ENCODE results near the gene CST4. TPM values are rescaled to one million over a fixed set of nuclear protein-coding genes. Genes with fewer than 3 reads are reported as not detected.

Gene CST4
- polyA plus RNA-seq, 1 donor = not detected

DNA sequence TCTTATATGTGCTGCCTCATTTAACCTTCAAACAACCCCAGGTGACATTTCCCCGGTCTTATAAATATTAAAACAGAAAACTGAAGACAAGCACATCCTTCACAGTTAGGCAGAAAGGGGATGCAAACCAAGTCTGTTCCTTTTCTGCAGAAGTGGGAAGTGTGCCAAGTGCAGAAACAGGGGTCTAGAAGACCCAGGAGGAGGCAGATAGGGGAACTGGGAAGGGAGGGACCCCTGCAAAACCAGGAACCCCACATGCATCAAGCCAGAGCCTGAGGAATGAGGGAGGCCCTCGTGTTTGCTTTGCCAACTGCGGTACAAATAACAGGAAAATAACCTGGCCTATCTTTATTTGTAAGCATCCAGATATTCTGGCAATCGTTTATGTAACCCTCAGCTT, 34.1 kb downstream of the CST4 start:
- Histone ChIP-seq H3K4me3 (ENCODE audit: low read length) (no peak overlapping the region), H3K4me1 (ENCODE audit: control insufficient read depth, insufficient read depth, low read length) (peaks cover 34% of the 10 kb centered on the region), H3K9me3 (ENCODE audit: control insufficient read depth, low read depth, low read length) (no peaks in the 10 kb centered on the region), H3K27ac (ENCODE audit: low read length) (no peak overlapping the region), H3K27me3 (ENCODE audit: control insufficient read depth, insufficient read depth, low read length) (no peaks in the 10 kb centered on the region), H3K36me3 (ENCODE audit: control insufficient read depth, insufficient read depth, low read length) (no peaks in the 10 kb centered on the region)
- 67% methylated on average over 1 of the region's 4 CpGs for WGBS (ENCODE audit: insufficient coverage, low lambda C conversion rate)
- DNase-seq = no peak

DNA sequence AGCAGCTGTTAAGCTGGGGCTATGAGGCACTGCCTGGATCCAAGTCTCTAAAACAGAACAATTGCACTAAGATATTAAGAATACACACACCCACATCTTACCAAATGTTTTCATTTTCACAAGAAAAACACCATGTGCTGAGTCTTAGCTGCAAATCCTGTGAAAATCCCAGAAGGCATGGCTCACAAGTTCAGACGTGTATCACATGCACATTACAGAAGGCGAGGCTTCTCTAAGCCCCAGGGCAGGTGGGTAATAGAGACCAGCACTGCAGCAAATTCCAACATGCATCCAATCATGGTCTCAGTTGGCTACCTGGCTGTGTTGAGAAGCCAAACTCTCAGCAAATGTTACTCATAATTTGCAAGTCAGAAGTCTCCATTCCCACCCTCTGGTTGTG, 34.8 kb downstream of the CST4 start:
- no CpG with 5 or more reads among the region's 2 CpGs for WGBS (ENCODE audit: insufficient coverage, low lambda C conversion rate)
- Histone ChIP-seq H3K27me3 (ENCODE audit: control insufficient read depth, insufficient read depth, low read length) (no peaks in the 10 kb centered on the region), H3K36me3 (ENCODE audit: control insufficient read depth, insufficient read depth, low read length) (no peaks in the 10 kb centered on the region), H3K4me1 (ENCODE audit: control insufficient read depth, insufficient read depth, low read length) (peaks cover 28% of the 10 kb centered on the region), H3K27ac (ENCODE audit: low read length) (no peak overlapping the region), H3K4me3 (ENCODE audit: low read length) (no peak overlapping the region), H3K9me3 (ENCODE audit: control insufficient read depth, low read depth, low read length) (no peaks in the 10 kb centered on the region)
- DNase-seq = peak in 1 of 2 donors; percentile 27

DNA sequence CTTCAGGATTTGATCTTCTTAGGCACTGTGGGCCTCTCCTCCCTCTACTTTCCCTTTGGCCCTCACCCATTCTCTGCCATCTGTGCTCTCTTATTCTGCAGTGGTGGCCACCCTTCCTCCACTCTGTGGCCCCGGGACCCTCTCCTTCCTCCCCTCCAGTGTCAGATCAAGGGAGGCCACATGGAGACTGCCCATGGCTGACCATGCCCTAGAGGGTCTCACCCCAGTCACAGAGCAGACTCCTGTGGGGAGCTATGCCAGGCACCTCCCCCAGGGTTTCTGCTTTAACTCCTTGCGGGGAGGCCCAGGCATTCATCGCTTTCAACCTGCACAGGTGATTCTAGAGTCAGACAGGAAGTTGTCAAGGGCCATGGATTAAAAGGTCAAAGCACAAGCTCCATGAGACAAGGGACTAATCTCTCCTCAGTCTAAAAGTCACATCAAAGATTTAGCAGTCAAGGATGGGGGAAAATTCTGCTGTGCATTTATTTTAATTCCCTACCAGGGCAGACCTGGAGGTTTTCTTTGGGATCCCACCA, 35.4 kb downstream of the CST4 start:
- WGBS (ENCODE audit: insufficient coverage, low lambda C conversion rate) = no CpG with 5 or more reads among the region's 3 CpGs

DNA sequence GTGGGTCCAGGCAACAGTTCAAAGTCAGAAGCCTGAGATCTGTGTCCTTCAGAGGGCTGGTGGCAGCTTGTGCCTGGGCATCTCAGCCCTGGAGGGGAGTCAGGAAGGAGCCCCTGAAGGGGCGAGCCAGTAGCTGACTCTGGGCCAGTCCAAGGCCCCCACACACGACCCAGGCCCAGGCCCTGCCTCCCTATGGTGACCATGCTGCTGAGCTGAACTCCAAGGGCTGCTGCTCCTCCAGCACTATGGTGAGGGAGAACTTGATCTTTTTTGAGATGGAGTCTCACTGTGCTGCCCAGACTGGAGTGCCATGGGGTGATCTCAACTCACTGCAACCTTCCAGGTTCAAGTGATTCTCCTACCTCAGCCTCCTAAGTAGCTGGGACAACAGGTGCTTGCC, 35.9 kb downstream of the CST4 start:
- no peak overlapping the region for H3K27ac ChIP-seq (ENCODE audit: low read length)
- WGBS (ENCODE audit: insufficient coverage, low lambda C conversion rate) = no CpG with 5 or more reads among the region's 2 CpGs
- H3K9me3 ChIP-seq (ENCODE audit: control insufficient read depth, low read depth, low read length) = no peaks in the 10 kb centered on the region
- H3K4me1 ChIP-seq (ENCODE audit: control insufficient read depth, insufficient read depth, low read length) = peaks cover 18% of the 10 kb centered on the region
- DNase-seq = no peak
- H3K27me3 ChIP-seq (ENCODE audit: control insufficient read depth, insufficient read depth, low read length) = no peaks in the 10 kb centered on the region
- H3K36me3 ChIP-seq (ENCODE audit: control insufficient read depth, insufficient read depth, low read length) = no peaks in the 10 kb centered on the region
- no peak overlapping the region for H3K4me3 ChIP-seq (ENCODE audit: low read length)

More for the DNA sequence above, 35.4 kb downstream of the CST4 start:
- H3K36me3 ChIP-seq (ENCODE audit: control insufficient read depth, insufficient read depth, low read length) = no peaks in the 10 kb centered on the region
- no peaks in the 10 kb centered on the region for H3K27me3 ChIP-seq (ENCODE audit: control insufficient read depth, insufficient read depth, low read length)
- peak in 1 of 2 donors; percentile 73 for DNase-seq
- peaks cover 23% of the 10 kb centered on the region for H3K4me1 ChIP-seq (ENCODE audit: control insufficient read depth, insufficient read depth, low read length)
- H3K27ac ChIP-seq (ENCODE audit: low read length) = no peak overlapping the region
- H3K4me3 ChIP-seq (ENCODE audit: low read length) = no peak overlapping the region
- H3K9me3 ChIP-seq (ENCODE audit: control insufficient read depth, low read depth, low read length) = no peaks in the 10 kb centered on the region

DNA sequence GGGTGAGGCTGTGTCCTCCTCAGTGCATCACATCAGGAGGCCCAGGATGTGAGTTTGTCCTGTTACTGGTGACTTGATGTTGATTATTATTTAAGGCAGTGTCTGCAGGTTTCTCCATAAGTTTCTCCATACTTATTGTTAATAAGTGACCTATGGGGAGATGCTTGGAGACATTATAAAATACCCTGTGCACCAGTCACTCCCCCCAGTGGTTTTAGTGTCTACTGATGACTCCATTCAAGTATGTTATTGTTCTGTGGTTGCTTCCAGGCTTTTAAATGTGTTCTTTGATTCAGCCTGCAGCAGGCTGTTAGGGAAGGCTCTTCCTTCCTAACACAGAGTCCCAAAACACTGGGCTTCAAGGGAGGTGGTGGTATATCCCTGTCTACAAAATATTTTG, 36.5 kb downstream of the CST4 start:
- no peak overlapping the region for H3K27ac ChIP-seq (ENCODE audit: low read length)
- no peaks in the 10 kb centered on the region for H3K27me3 ChIP-seq (ENCODE audit: control insufficient read depth, insufficient read depth, low read length)
- H3K36me3 ChIP-seq (ENCODE audit: control insufficient read depth, insufficient read depth, low read length) = no peaks in the 10 kb centered on the region
- DNase-seq = no peak
- H3K4me1 ChIP-seq (ENCODE audit: control insufficient read depth, insufficient read depth, low read length) = peaks cover 13% of the 10 kb centered on the region
- H3K9me3 ChIP-seq (ENCODE audit: control insufficient read depth, low read depth, low read length) = no peaks in the 10 kb centered on the region
- H3K4me3 ChIP-seq (ENCODE audit: low read length) = no peak overlapping the region

DNA sequence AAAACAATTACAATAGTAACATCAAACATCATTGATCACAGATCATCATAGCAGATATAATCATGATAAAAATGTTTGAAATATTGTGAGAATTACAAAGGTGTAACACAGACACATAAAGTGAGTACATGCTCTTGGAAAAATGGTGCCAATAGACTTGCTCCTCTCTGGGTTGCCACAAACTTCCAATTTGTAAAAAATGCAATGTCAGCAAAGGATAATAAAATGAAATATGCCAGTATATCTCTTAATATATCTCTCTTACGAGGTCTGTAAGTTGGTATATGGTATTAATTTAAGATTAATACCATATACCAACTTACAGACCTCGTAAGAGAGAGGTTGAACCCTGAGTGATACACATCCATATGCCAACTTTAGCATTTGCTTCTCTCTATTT, 37.7 kb downstream of the CST4 start:
- H3K4me3 ChIP-seq (ENCODE audit: low read length) = no peak overlapping the region
- no peaks in the 10 kb centered on the region for H3K27me3 ChIP-seq (ENCODE audit: control insufficient read depth, insufficient read depth, low read length)
- no peak for DNase-seq
- no peaks in the 10 kb centered on the region for H3K36me3 ChIP-seq (ENCODE audit: control insufficient read depth, insufficient read depth, low read length)
- H3K27ac ChIP-seq (ENCODE audit: low read length) = no peak overlapping the region
- no peaks in the 10 kb centered on the region for H3K9me3 ChIP-seq (ENCODE audit: control insufficient read depth, low read depth, low read length)
- 95% methylated on average over 2 of the region's 2 CpGs for WGBS (ENCODE audit: insufficient coverage, low lambda C conversion rate)
- peaks cover 8% of the 10 kb centered on the region for H3K4me1 ChIP-seq (ENCODE audit: control insufficient read depth, insufficient read depth, low read length)

DNA sequence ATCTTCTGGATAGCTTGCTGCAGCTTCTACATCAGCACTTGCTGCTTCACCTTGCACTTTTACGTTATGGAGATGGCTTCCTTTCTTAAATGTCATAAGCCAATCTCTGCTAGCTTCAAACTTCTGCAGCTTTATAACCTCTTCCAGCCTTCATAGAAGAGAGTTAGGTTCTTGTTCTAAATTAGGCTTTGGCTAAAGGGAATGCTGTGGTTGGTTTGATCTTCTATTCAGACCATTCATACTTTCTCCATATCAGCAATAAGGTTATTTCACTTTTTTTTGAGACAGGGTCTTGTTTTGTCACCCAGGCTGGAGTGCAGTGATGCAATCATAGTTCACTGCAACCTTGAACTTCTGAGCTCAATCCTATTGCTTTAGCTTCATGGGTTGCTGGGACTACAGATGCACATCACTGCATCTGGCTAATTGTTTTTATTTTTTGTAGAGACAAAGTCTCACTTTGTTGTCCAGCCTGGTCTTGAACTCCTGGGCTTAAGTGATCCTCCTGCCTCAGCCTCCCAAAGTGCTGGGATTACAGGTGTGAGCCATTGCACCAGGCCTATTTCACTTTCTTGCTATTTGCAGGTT, 38.9 kb downstream of the CST4 start:
- no peak overlapping the region for H3K4me3 ChIP-seq (ENCODE audit: low read length)
- no peaks in the 10 kb centered on the region for H3K9me3 ChIP-seq (ENCODE audit: control insufficient read depth, low read depth, low read length)
- WGBS (ENCODE audit: insufficient coverage, low lambda C conversion rate) = no CpG with 5 or more reads among the region's 1 CpG
- no peaks in the 10 kb centered on the region for H3K36me3 ChIP-seq (ENCODE audit: control insufficient read depth, insufficient read depth, low read length)
- H3K27ac ChIP-seq (ENCODE audit: low read length) = no peak overlapping the region
- peaks cover 8% of the 10 kb centered on the region for H3K4me1 ChIP-seq (ENCODE audit: control insufficient read depth, insufficient read depth, low read length)
- H3K27me3 ChIP-seq (ENCODE audit: control insufficient read depth, insufficient read depth, low read length) = no peaks in the 10 kb centered on the region
- DNase-seq = no peak

DNA sequence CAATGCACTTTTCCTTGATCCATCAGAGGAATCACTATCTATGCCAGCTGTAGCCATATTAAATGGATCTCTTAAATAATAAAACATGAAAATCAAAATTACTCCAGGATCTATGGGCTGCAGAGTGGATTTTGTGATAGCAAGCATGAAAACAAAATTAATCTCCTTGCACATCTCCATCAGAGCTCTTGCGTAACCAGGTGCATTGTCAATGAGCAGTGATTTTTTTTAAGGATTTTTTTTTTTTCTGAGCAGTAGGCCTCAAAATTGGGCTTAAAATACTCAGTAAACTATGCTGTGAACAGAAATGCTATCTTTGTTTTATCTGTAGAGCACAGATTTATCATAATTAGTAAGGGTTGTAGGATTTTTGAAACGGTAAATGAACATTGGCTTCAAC, 39.6 kb downstream of the CST4 start:
- no peak overlapping the region for H3K4me3 ChIP-seq (ENCODE audit: low read length)
- H3K4me1 ChIP-seq (ENCODE audit: control insufficient read depth, insufficient read depth, low read length) = peaks cover 8% of the 10 kb centered on the region
- DNase-seq = no peak
- no CpG with 5 or more reads among the region's 2 CpGs for WGBS (ENCODE audit: insufficient coverage, low lambda C conversion rate)
- H3K27me3 ChIP-seq (ENCODE audit: control insufficient read depth, insufficient read depth, low read length) = no peaks in the 10 kb centered on the region
- no peak overlapping the region for H3K27ac ChIP-seq (ENCODE audit: low read length)
- no peaks in the 10 kb centered on the region for H3K36me3 ChIP-seq (ENCODE audit: control insufficient read depth, insufficient read depth, low read length)
- H3K9me3 ChIP-seq (ENCODE audit: control insufficient read depth, low read depth, low read length) = no peaks in the 10 kb centered on the region

DNA sequence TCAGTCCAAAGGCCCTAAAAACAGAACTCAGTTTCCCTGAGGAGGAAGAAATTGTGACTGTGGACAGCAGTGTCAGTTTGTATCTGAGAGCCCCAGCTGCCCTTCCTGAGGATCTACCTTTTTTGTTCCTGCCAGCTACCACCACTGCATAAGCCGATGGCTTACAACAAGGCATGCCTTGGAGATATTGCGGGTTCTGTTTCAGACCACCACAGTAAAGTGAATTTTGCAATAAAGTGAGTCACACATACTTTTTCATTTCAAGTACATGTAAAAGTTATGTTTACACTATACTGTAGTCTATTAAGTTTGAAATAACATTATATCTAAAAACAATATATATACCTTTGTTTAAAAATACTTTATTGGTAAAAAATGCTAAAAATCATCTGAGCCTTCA, 41.5 kb downstream of the CST4 start:
- no CpG with 5 or more reads among the region's 2 CpGs for WGBS (ENCODE audit: insufficient coverage, low lambda C conversion rate)
- H3K27me3 ChIP-seq (ENCODE audit: control insufficient read depth, insufficient read depth, low read length) = no peaks in the 10 kb centered on the region
- DNase-seq = no peak
- H3K4me1 ChIP-seq (ENCODE audit: control insufficient read depth, insufficient read depth, low read length) = no peaks in the 10 kb centered on the region
- H3K36me3 ChIP-seq (ENCODE audit: control insufficient read depth, insufficient read depth, low read length) = no peaks in the 10 kb centered on the region
- H3K9me3 ChIP-seq (ENCODE audit: control insufficient read depth, low read depth, low read length) = no peaks in the 10 kb centered on the region
- H3K4me3 ChIP-seq (ENCODE audit: low read length) = no peak overlapping the region
- H3K27ac ChIP-seq (ENCODE audit: low read length) = no peak overlapping the region

DNA sequence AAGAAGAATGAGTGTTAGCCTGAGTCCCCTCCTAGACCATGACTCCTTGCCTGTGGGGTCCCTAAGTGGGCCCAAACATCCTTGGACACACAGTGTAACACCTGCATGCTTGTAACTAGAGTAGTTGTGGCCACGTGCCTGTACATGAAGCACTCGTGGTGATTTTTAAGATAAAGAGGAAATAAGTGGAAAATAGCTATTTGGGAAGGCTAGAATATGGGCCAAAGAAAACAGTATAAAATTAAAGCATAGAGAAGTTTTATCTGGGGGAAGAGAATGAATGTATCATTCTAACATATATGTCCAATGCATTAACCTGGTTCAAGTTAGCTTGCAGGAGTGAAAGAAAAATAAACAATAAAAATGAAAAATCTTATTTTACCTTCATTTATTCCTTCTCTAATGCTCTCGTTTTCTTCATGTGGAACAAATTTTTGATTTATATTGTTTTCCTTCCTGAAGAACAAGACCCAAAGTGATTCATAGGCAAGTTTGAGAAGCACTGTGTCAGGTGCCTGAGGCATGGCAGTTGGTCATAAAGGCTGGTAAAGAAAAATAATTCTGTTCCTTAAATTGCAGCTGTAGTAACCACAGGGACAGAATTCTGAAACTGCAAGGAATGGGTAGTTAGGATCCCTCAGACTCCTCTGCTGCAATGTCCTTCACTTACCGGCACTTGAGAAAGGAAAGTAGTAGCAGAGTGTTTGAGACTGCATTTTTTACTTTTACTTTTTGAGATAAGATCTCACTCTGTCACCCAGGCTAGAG, 42.5 kb downstream of the CST4 start:
- DNase-seq = no peak
- Histone ChIP-seq H3K27ac (ENCODE audit: low read length) (no peak overlapping the region), H3K4me1 (ENCODE audit: control insufficient read depth, insufficient read depth, low read length) (no peaks in the 10 kb centered on the region), H3K27me3 (ENCODE audit: control insufficient read depth, insufficient read depth, low read length) (no peaks in the 10 kb centered on the region), H3K36me3 (ENCODE audit: control insufficient read depth, insufficient read depth, low read length) (no peaks in the 10 kb centered on the region), H3K9me3 (ENCODE audit: control insufficient read depth, low read depth, low read length) (no peaks in the 10 kb centered on the region), H3K4me3 (ENCODE audit: low read length) (no peak overlapping the region)
- 88% methylated on average over 3 of the region's 4 CpGs for WGBS (ENCODE audit: insufficient coverage, low lambda C conversion rate)

DNA sequence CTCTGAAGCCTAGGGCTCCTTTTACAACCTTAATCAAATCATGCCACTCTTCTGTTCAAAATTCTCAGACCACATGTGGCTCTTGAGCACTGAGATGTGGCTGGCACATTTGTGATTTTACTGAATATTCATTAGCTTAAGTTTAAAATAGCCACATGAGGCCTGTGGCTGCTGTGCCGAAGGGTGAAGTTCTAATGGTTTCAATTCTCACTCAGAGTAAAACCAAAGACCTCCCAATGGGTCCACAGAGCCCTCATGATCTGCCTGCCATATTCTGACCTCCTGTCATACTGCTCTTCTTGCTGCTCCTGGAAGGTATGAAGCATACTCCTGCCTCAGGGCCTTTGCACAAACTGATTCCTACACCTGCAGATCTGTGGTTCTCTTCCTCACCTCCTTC, 43.3 kb downstream of the CST4 start:
- no CpG with 5 or more reads among the region's 1 CpG for WGBS (ENCODE audit: insufficient coverage, low lambda C conversion rate)
- no peak for DNase-seq

More for the DNA sequence above, 43.3 kb downstream of the CST4 start:
- Histone ChIP-seq H3K4me3 (ENCODE audit: low read length) (no peak overlapping the region), H3K27me3 (ENCODE audit: control insufficient read depth, insufficient read depth, low read length) (no peaks in the 10 kb centered on the region), H3K9me3 (ENCODE audit: control insufficient read depth, low read depth, low read length) (no peaks in the 10 kb centered on the region), H3K4me1 (ENCODE audit: control insufficient read depth, insufficient read depth, low read length) (no peaks in the 10 kb centered on the region), H3K27ac (ENCODE audit: low read length) (no peak overlapping the region), H3K36me3 (ENCODE audit: control insufficient read depth, insufficient read depth, low read length) (no peaks in the 10 kb centered on the region)
